ENCODE measurements around the gene NANS. TPM values are rescaled to one million over a fixed set of nuclear protein-coding genes. Genes with fewer than 3 reads are reported as not detected.

Gene NANS
- polyA plus RNA-seq, 3 donors, result 41.3 to 109 (median 95.9) TPM

DNA sequence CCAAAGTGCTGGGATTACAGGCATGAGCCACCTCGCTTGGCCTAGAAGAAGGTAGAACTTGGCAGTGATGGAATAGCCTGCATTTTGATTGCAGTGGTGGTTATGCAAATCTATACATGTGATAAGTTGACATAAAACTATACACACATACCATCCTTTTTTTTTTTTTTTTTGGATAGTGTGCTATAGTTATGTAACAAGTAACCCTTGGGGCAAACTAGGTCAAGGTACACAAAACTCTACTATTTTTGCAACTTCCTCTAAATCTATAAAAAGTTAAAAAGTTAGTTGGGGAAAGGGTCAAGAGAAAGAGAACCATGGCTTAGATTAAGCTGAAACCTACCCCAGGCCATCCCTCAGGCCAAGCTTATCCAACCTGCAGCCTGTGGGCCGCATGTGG is 51.4 kb downstream of the NANS start:
- Histone ChIP-seq H3K9me3 (replicated peaks in 1 of 2; ENCODE audit: control insufficient read depth in 1 of 2, insufficient read depth in 1 of 2, low read length in 2 of 2) (no peaks in the 10 kb centered on the region), H3K9ac (ENCODE audit: insufficient read depth, low read length, poor library complexity, severe bottlenecking) (peak overlapping the region; percentile 53), H3K4me1 (ENCODE audit: control insufficient read depth in 1 of 2, insufficient read depth in 2 of 2, low read length in 2 of 2) (peaks cover 65 to 72% of the 10 kb centered on the region in 2 donors), H3K27me3 (ENCODE audit: control insufficient read depth in 2 of 2, insufficient read depth in 2 of 2, low read length in 2 of 2) (no peaks in the 10 kb centered on the region), H3K27ac (ENCODE audit: low read depth in 1 of 2, low read length in 2 of 2) (peak overlapping the region; percentile 91 to 96), H2AFZ (ENCODE audit: insufficient read depth, low read depth, low read length, poor library complexity, severe bottlenecking) (no peak overlapping the region), H3K4me3 (replicated peaks in 1 of 3; ENCODE audit: low read depth in 2 of 3, low read length in 3 of 3) (peak overlapping the region in 1 of 3 experiments; percentile 52), H3K4me2 (replicated peaks; ENCODE audit: extremely low read depth, low read length, poor library complexity, severe bottlenecking) (peak overlapping the region; percentile 64), H3K79me2 (ENCODE audit: insufficient read depth, low read length) (peaks cover 83% of the 10 kb centered on the region), H4K20me1 (ENCODE audit: insufficient read depth, low read length) (no peaks in the 10 kb centered on the region), H3K36me3 (replicated peaks in 1 of 2; ENCODE audit: control insufficient read depth in 1 of 2, insufficient read depth in 2 of 2, low read length in 2 of 2) (peaks cover 18 to 36% of the 10 kb centered on the region in 2 donors)
- WGBS (ENCODE audit: insufficient coverage), result no CpG with 5 or more reads among the region's 2 CpGs
- Mint-ChIP-seq H3K4me1 (peaks cover 82% of the 10 kb centered on the region), H3K27ac (peak overlapping the region; percentile 94 to 99 (median 97)), H3K9me3 (no peaks in the 10 kb centered on the region), H3K27me3 (ENCODE audit: low read depth in 3 of 3) (peaks cover 0 to 1% (median 0%) of the 10 kb centered on the region in 3 donors), H3K4me3 (peak overlapping the region in 1 of 2 donors; percentile 74), H3K36me3 (peaks cover 43 to 58% of the 10 kb centered on the region in 2 donors)
- peak in 2 of 3 donors; percentile 23 to 41 for DNase-seq
- intact Hi-C loops (cut with micrococcal nuclease), result no loop called here
- TF ChIP-seq CTCF (IDR thresholded peaks at IDR 0.05), result no peak

DNA sequence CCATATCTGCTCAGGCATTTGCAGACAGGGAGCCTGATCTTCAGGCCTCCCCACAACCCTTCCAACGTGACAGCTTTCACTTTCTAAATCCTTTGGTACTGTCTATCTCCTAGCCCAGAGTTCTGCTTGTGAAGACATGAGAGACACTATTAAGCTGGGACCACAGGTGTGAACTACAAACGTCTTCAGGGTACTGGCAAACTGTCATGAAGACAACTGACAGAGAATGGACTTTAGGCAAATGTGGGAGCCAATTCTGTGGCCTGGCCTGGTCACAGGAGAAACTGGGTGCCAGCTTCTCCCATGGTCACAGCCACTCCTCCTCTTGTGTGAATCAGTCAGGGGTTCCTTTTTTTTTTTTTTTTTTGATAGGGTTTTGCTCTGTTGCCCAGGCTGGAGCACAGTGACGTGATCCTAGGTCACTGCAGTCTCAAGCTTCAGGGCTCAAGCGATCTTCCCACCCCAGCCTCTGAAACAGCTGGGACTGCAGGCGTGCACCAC is 52.0 kb downstream of the NANS start:
- peak overlapping the region; percentile 74 for H2AFZ ChIP-seq (ENCODE audit: insufficient read depth, low read depth, low read length, poor library complexity, severe bottlenecking)
- peak overlapping the region; percentile 53 for H3K9ac ChIP-seq (ENCODE audit: insufficient read depth, low read length, poor library complexity, severe bottlenecking)
- no peaks in the 10 kb centered on the region for H3K9me3 ChIP-seq (replicated peaks in 1 of 2; ENCODE audit: control insufficient read depth in 1 of 2, insufficient read depth in 1 of 2, low read length in 2 of 2)
- H3K79me2 ChIP-seq (ENCODE audit: insufficient read depth, low read length), result peaks cover 83% of the 10 kb centered on the region
- H3K27ac ChIP-seq (ENCODE audit: low read depth in 1 of 2, low read length in 2 of 2), result peak overlapping the region; percentile 91 to 96
- H3K4me1 ChIP-seq (ENCODE audit: control insufficient read depth in 1 of 2, insufficient read depth in 2 of 2, low read length in 2 of 2), result peaks cover 69 to 72% of the 10 kb centered on the region in 2 donors
- Mint-ChIP-seq H3K36me3 (peaks cover 40 to 55% of the 10 kb centered on the region in 2 donors), H3K4me1 (peaks cover 83% of the 10 kb centered on the region), H3K9me3 (no peaks in the 10 kb centered on the region), H3K27ac (peak overlapping the region; percentile 94 to 99 (median 97)), H3K4me3 (peak overlapping the region; percentile 74 to 87), H3K27me3 (ENCODE audit: low read depth in 3 of 3) (peaks cover 0 to 1% (median 0%) of the 10 kb centered on the region in 3 donors)
- peaks cover 18 to 36% of the 10 kb centered on the region in 2 donors for H3K36me3 ChIP-seq (replicated peaks in 1 of 2; ENCODE audit: control insufficient read depth in 1 of 2, insufficient read depth in 2 of 2, low read length in 2 of 2)
- no peaks in the 10 kb centered on the region for H4K20me1 ChIP-seq (ENCODE audit: insufficient read depth, low read length)
- no peaks in the 10 kb centered on the region for H3K27me3 ChIP-seq (ENCODE audit: control insufficient read depth in 2 of 2, insufficient read depth in 2 of 2, low read length in 2 of 2)
- no peak for TF ChIP-seq CTCF (IDR thresholded peaks at IDR 0.05)
- 7% methylated on average over 3 of the region's 5 CpGs for WGBS (ENCODE audit: insufficient coverage)
- peak overlapping the region; percentile 64 for H3K4me2 ChIP-seq (replicated peaks; ENCODE audit: extremely low read depth, low read length, poor library complexity, severe bottlenecking)
- H3K4me3 ChIP-seq (replicated peaks in 1 of 3; ENCODE audit: low read depth in 2 of 3, low read length in 3 of 3), result peak overlapping the region in 2 of 3 experiments; percentile 5 to 52
- intact Hi-C loops (cut with micrococcal nuclease), result no loop called here
- DNase-seq, result peak; percentile 68 to 79 (median 74)

Data from CD14-positive monocyte (primary cell).